ENCODE data around the gene GRAMD1A.
"Not testable (repeated sequence)": the region's sequence is repeated elsewhere in the genome, so short reads cannot be mapped to it uniquely, and the experiment has no call there.

- not testable (repeated sequence) for TF ChIP-seq POLR2A, CTCF (IDR thresholded peaks at IDR 0.05)
Measured at GRCh38 chr19:34970185-34970780, 29.8 kb upstream of the GRAMD1A start.

All from esophagus squamous epithelium (tissue), 4 donors.